Measurements from ENCODE around the gene HSPA2. TPM values are rescaled to one million over a fixed set of nuclear protein-coding genes. Genes with fewer than 3 reads are reported as not detected.

The HSPA2 gene
- total and polyA plus RNA-seq, 8 donors: 7.0 to 17.1 (median 12.2) TPM

GRCh38 chr14:64541261-64541971 is 875 bp downstream of the HSPA2 start:
- Histone ChIP-seq H3K27ac (no peak overlapping the region), H3K36me3 (no peaks in the 10 kb centered on the region), H3K4me1 (peaks cover 3 to 28% of the 10 kb centered on the region in 2 donors), H3K9me3 (peaks cover 0 to 7% of the 10 kb centered on the region in 2 donors), H3K4me3 (peak overlapping the region; percentile 37 to 49), H3K27me3 (peaks cover 14 to 49% of the 10 kb centered on the region in 2 donors)
- DNase-seq: peak in 2 of 4 donors; percentile 29 to 80
- intact Hi-C loops (cut with DNase I): loop anchor here in 1 of 2 donors (10.0 kb wide), 1 partner anchor 93 kb away; no protein-coding TSS in a partner anchor
- TF ChIP-seq CTCF (IDR thresholded peaks at IDR 0.05): no peak
- no peak for ATAC-seq

- H3K4me3 ChIP-seq: peak overlapping the region; percentile 12 to 18
- intact Hi-C loops (cut with DNase I): loop anchor here in 1 of 2 donors (10.0 kb wide), 1 partner anchor 93 kb away; no protein-coding TSS in a partner anchor
- H3K27ac ChIP-seq: no peak overlapping the region
- no peaks in the 10 kb centered on the region for H3K36me3 ChIP-seq
- no peak for ATAC-seq
- DNase-seq: no peak
- peaks cover 0 to 7% of the 10 kb centered on the region in 2 donors for H3K9me3 ChIP-seq
- H3K4me1 ChIP-seq: peaks cover 3 to 28% of the 10 kb centered on the region in 2 donors
- peaks cover 14 to 49% of the 10 kb centered on the region in 2 donors for H3K27me3 ChIP-seq
- TF ChIP-seq CTCF (IDR thresholded peaks at IDR 0.05): no peak
Observed at GRCh38 chr14:64541972-64542835, 1.7 kb downstream of the HSPA2 start.

- intact Hi-C loops (cut with DNase I): loop anchor here in 1 of 2 donors (10.0 kb wide), 1 partner anchor 92 kb away; no protein-coding TSS in a partner anchor
- H3K4me1 ChIP-seq: peaks cover 3 to 28% of the 10 kb centered on the region in 2 donors
- H3K27ac ChIP-seq: no peak overlapping the region
- no peak for ATAC-seq
- H3K27me3 ChIP-seq: peaks cover 14 to 49% of the 10 kb centered on the region in 2 donors
- peaks cover 0 to 7% of the 10 kb centered on the region in 2 donors for H3K9me3 ChIP-seq
- no peak for TF ChIP-seq CTCF (IDR thresholded peaks at IDR 0.05)
- DNase-seq: no peak
- peak overlapping the region; percentile 12 to 18 for H3K4me3 ChIP-seq
- no peaks in the 10 kb centered on the region for H3K36me3 ChIP-seq
Observed at GRCh38 chr14:64542836-64543201, 2.3 kb downstream of the HSPA2 start.

GRCh38 chr14:64544607-64545312 is 4.2 kb downstream of the HSPA2 start:
- no peak for DNase-seq
- TF ChIP-seq CTCF (IDR thresholded peaks at IDR 0.05): no peak
- intact Hi-C loops (cut with DNase I): loop anchor here in 1 of 2 donors (10.0 kb wide), 1 partner anchor 90 kb away; no protein-coding TSS in a partner anchor
- peaks cover 19 to 56% of the 10 kb centered on the region in 2 donors for H3K27me3 ChIP-seq
- H3K4me3 ChIP-seq: no peak overlapping the region
- peaks cover 0 to 7% of the 10 kb centered on the region in 2 donors for H3K9me3 ChIP-seq
- ATAC-seq: no peak
- H3K4me1 ChIP-seq: peaks cover 3 to 27% of the 10 kb centered on the region in 2 donors
- no peaks in the 10 kb centered on the region for H3K36me3 ChIP-seq
- no peak overlapping the region for H3K27ac ChIP-seq
